Measurements from ENCODE around the gene RPS16. TPM values are rescaled to one million over a fixed set of nuclear protein-coding genes. Genes with fewer than 3 reads are reported as not detected.

Gene RPS16
- total RNA-seq, 1 donor from 2014 or later: 1,329 TPM

DNA sequence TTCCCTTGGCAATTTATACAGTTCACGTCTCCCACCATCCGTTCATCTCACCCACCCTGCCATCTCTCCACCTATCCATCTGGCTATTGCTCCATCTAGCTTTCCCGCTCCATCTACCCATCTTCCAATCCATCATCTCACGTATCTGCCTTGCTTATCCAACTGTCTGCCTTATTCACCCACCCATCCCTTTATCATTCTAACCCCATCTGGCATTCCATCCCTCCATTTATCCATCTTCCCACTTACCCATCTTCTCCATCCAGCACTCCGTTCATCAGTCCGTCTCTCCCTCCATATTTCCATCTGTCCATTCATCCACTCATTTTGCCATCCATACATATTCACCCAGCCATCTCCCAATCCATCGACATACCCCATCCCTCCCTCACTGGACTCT is 10.0 kb downstream of the RPS16 start:
- TF ChIP-seq EZH2 (IDR thresholded peaks at IDR 0.05; ENCODE audit: insufficient read depth, low read length): no peak
- TF ChIP-seq, protein P1, sequence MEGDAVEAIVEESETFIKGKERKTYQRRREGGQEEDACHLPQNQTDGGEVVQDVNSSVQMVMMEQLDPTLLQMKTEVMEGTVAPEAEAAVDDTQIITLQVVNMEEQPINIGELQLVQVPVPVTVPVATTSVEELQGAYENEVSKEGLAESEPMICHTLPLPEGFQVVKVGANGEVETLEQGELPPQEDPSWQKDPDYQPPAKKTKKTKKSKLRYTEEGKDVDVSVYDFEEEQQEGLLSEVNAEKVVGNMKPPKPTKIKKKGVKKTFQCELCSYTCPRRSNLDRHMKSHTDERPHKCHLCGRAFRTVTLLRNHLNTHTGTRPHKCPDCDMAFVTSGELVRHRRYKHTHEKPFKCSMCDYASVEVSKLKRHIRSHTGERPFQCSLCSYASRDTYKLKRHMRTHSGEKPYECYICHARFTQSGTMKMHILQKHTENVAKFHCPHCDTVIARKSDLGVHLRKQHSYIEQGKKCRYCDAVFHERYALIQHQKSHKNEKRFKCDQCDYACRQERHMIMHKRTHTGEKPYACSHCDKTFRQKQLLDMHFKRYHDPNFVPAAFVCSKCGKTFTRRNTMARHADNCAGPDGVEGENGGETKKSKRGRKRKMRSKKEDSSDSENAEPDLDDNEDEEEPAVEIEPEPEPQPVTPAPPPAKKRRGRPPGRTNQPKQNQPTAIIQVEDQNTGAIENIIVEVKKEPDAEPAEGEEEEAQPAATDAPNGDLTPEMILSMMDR (IDR thresholded peaks at IDR 0.05; ENCODE audit: insufficient read depth, low read depth, low read length): no peak
- H3K36me3 ChIP-seq (ENCODE audit: insufficient read depth, low read length): peaks cover 14% of the 10 kb centered on the region
- H3K27me3 Mint-ChIP-seq (ENCODE audit: low read depth, unreplicated experiment): no peaks in the 10 kb centered on the region
- no peak overlapping the region for H3K4me3 Mint-ChIP-seq (ENCODE audit: unreplicated experiment)
- H2AFZ ChIP-seq (ENCODE audit: low read depth, low read length): no peak overlapping the region
- no peak overlapping the region for H3K9ac ChIP-seq (ENCODE audit: low read length)
- no peak overlapping the region for H3K4me2 ChIP-seq (ENCODE audit: low read length)
- H3K36me3 Mint-ChIP-seq (ENCODE audit: low read depth, unreplicated experiment): peaks cover 30% of the 10 kb centered on the region
- H3K79me2 ChIP-seq (ENCODE audit: insufficient read depth, low read length): peaks cover 16% of the 10 kb centered on the region
- H3K27ac Mint-ChIP-seq (ENCODE audit: unreplicated experiment): peak overlapping the region; percentile 2
- no peak for FAIRE-seq
- H3K9me3 ChIP-seq (ENCODE audit: insufficient read depth, low read depth, low read length): no peaks in the 10 kb centered on the region
- no peak for DNase-seq (ENCODE audit: low read depth)
- H3K9me3 Mint-ChIP-seq (ENCODE audit: unreplicated experiment): no peaks in the 10 kb centered on the region
- H4K20me1 ChIP-seq (ENCODE audit: insufficient read depth, low read length): peaks cover 34% of the 10 kb centered on the region
- H3K4me1 ChIP-seq (ENCODE audit: insufficient read depth, low read length): peaks cover 19% of the 10 kb centered on the region
- H3K4me1 Mint-ChIP-seq (ENCODE audit: low read depth, unreplicated experiment): peaks cover 21% of the 10 kb centered on the region
- H3K27me3 ChIP-seq (ENCODE audit: insufficient read depth, low read length): no peaks in the 10 kb centered on the region
- no peak overlapping the region for H3K27ac ChIP-seq (ENCODE audit: low read depth, low read length)
- no peak overlapping the region for H3K4me3 ChIP-seq (ENCODE audit: insufficient read depth, low read depth, low read length)

DNA sequence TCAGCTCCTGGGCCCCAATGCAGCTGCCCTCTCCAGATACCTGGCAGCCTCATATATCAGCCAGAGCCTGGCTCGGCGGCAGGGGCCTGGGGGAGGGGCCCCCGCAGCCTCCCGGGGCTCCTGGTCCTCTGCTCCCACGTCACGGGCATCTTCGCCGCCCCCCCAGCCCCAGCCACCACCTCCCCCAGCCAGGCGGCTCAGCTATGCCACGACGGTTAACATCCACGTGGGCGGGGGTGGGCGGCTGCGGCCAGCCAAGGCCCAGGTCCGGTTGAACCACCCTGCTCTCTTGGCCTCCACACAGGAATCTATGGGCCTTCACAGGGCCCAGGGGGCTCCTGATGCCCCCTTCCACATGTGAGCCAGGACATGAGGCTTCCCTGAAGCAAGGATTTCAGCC is 10.8 kb downstream of the RPS16 start:
- Histone ChIP-seq H3K79me2 (ENCODE audit: insufficient read depth, low read length) (peaks cover 18% of the 10 kb centered on the region), H3K4me3 (ENCODE audit: insufficient read depth, low read depth, low read length) (no peak overlapping the region), H4K20me1 (ENCODE audit: insufficient read depth, low read length) (peaks cover 41% of the 10 kb centered on the region), H3K9ac (ENCODE audit: low read length) (no peak overlapping the region), H2AFZ (ENCODE audit: low read depth, low read length) (no peak overlapping the region), H3K27me3 (ENCODE audit: insufficient read depth, low read length) (no peaks in the 10 kb centered on the region), H3K4me2 (ENCODE audit: low read length) (no peak overlapping the region), H3K36me3 (ENCODE audit: insufficient read depth, low read length) (peaks cover 20% of the 10 kb centered on the region), H3K27ac (ENCODE audit: low read depth, low read length) (no peak overlapping the region), H3K4me1 (ENCODE audit: insufficient read depth, low read length) (peaks cover 15% of the 10 kb centered on the region), H3K9me3 (ENCODE audit: insufficient read depth, low read depth, low read length) (no peaks in the 10 kb centered on the region)
- Mint-ChIP-seq H3K27me3 (ENCODE audit: low read depth, unreplicated experiment) (no peaks in the 10 kb centered on the region), H3K27ac (ENCODE audit: unreplicated experiment) (no peak overlapping the region), H3K36me3 (ENCODE audit: low read depth, unreplicated experiment) (peaks cover 31% of the 10 kb centered on the region), H3K9me3 (ENCODE audit: unreplicated experiment) (no peaks in the 10 kb centered on the region), H3K4me3 (ENCODE audit: unreplicated experiment) (no peak overlapping the region), H3K4me1 (ENCODE audit: low read depth, unreplicated experiment) (peaks cover 16% of the 10 kb centered on the region)
- DNase-seq (ENCODE audit: low read depth): no peak
- FAIRE-seq: no peak
- no peak for TF ChIP-seq EZH2 (IDR thresholded peaks at IDR 0.05; ENCODE audit: insufficient read depth, low read length)
- TF ChIP-seq, protein P1 (IDR thresholded peaks at IDR 0.05; ENCODE audit: insufficient read depth, low read depth, low read length): no peak

DNA sequence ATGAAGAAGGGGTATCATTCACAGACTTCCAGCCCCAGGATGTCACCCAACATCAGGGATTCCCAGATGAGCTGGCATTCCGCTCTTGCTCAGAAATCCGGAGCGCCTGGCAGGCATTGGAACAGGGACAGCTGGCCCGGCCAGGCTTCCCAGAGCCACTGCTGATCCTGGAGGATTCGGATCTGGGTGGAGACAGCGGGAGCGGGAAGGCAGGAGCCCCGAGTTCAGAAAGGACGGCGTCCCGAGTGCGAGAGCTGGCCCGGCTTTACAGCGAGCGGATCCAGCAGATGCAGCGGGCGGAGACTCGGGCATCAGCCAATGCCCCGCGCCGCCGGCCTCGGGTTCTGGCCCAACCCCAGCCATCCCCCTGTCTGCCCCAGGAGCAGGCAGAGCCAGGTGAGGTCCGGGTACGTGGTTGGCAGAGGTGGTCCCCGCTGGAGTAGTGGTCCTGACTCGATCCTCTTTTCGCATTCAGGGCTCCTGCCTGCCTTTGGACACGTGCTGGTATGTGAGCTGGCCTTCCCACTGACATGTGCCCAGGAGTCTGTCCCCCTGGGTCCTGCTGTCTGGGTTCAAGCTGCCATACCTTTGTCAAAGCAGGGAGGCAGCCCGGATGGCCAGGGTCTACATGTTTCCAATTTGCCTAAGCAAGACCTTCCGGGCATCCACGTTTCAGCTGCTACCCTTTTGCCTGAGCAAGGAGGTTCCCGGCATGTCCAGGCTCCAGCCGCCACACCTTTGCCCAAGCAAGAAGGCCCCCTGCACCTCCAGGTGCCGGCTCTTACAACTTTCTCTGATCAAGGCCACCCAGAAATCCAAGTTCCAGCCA is 12.3 kb downstream of the RPS16 start:
- H3K27ac Mint-ChIP-seq (ENCODE audit: unreplicated experiment): no peak overlapping the region
- peaks cover 8% of the 10 kb centered on the region for H3K4me1 ChIP-seq (ENCODE audit: insufficient read depth, low read length)
- TF ChIP-seq, protein P1 (IDR thresholded peaks at IDR 0.05; ENCODE audit: insufficient read depth, low read depth, low read length): no peak
- no peak for TF ChIP-seq EZH2 (IDR thresholded peaks at IDR 0.05; ENCODE audit: insufficient read depth, low read length)
- H3K4me2 ChIP-seq (ENCODE audit: low read length): no peak overlapping the region
- peaks cover 22% of the 10 kb centered on the region for H3K79me2 ChIP-seq (ENCODE audit: insufficient read depth, low read length)
- H3K27me3 ChIP-seq (ENCODE audit: insufficient read depth, low read length): no peaks in the 10 kb centered on the region
- no peak for DNase-seq (ENCODE audit: low read depth)
- no peak overlapping the region for H3K4me3 ChIP-seq (ENCODE audit: insufficient read depth, low read depth, low read length)
- no peak overlapping the region for H2AFZ ChIP-seq (ENCODE audit: low read depth, low read length)
- no peak for FAIRE-seq
- H4K20me1 ChIP-seq (ENCODE audit: insufficient read depth, low read length): peaks cover 50% of the 10 kb centered on the region
- H3K9me3 Mint-ChIP-seq (ENCODE audit: unreplicated experiment): no peaks in the 10 kb centered on the region
- peaks cover 12% of the 10 kb centered on the region for H3K4me1 Mint-ChIP-seq (ENCODE audit: low read depth, unreplicated experiment)
- peaks cover 28% of the 10 kb centered on the region for H3K36me3 ChIP-seq (ENCODE audit: insufficient read depth, low read length)
- H3K9ac ChIP-seq (ENCODE audit: low read length): no peak overlapping the region
- H3K4me3 Mint-ChIP-seq (ENCODE audit: unreplicated experiment): no peak overlapping the region
- no peaks in the 10 kb centered on the region for H3K9me3 ChIP-seq (ENCODE audit: insufficient read depth, low read depth, low read length)
- H3K36me3 Mint-ChIP-seq (ENCODE audit: low read depth, unreplicated experiment): peaks cover 33% of the 10 kb centered on the region
- no peaks in the 10 kb centered on the region for H3K27me3 Mint-ChIP-seq (ENCODE audit: low read depth, unreplicated experiment)
- no peak overlapping the region for H3K27ac ChIP-seq (ENCODE audit: low read depth, low read length)
